ENCODE results near the gene GLYR1.

- TF ChIP-seq CTCF (IDR thresholded peaks at IDR 0.05) (no peak), TCF7L2 (IDR thresholded peaks at IDR 0.05; ENCODE audit: low read depth, low read length) (no peak), SIN3A (IDR thresholded peaks at IDR 0.05; ENCODE audit: borderline replicate concordance, insufficient read depth, low read depth, low read length) (no peak)
These were observed 42.9 kb upstream of the GLYR1 start for GRCh38 chr16:4890026-4890425.
